AG20443 (cell line): ENCODE measurements around the gene STAU1.
"Not testable (repeated sequence)": the region's sequence is repeated elsewhere in the genome, so short reads cannot be mapped to it uniquely, and the experiment has no call there.

ENCODE experiments used
- DNase-seq: peaks from one replicate; pipeline ENCODE4 v3.0.0; 2012; ENCODE audit warnings: low spot score, mixed read lengths

STAU1 gene

GRCh38 chr20:49165611-49166010 is 22.5 kb downstream of the STAU1 start:
- no peak for DNase-seq

GRCh38 chr20:49163696-49164095 is 24.4 kb downstream of the STAU1 start:
- no peak for DNase-seq

GRCh38 chr20:49161428-49162152 is 26.5 kb downstream of the STAU1 start:
- no peak for DNase-seq

- DNase-seq = no peak
These were observed 27.8 kb downstream of the STAU1 start for GRCh38 chr20:49160057-49160929.

GRCh38 chr20:49157146-49157545 is 31.0 kb downstream of the STAU1 start:
- DNase-seq = no peak

GRCh38 chr20:49156481-49156880 is 31.7 kb downstream of the STAU1 start:
- no peak for DNase-seq

GRCh38 chr20:49151436-49151835 is 36.7 kb downstream of the STAU1 start:
- no peak for DNase-seq

- peak; percentile 15 for DNase-seq
These were observed 38.7 kb downstream of the STAU1 start for GRCh38 chr20:49149281-49150045.

GRCh38 chr20:49148601-49149000 is 39.5 kb downstream of the STAU1 start:
- no peak for DNase-seq

- no peak for DNase-seq
These were observed 40.8 kb downstream of the STAU1 start for GRCh38 chr20:49147296-49147695.

GRCh38 chr20:49146442-49147225 is 41.5 kb downstream of the STAU1 start:
- DNase-seq = no peak

- no peak for DNase-seq
These were observed 47.3 kb downstream of the STAU1 start for GRCh38 chr20:49140834-49141233.

GRCh38 chr20:49140411-49140810 is 47.7 kb downstream of the STAU1 start:
- no peak for DNase-seq

GRCh38 chr20:49138431-49138830 is 49.7 kb downstream of the STAU1 start:
- no peak for DNase-seq

GRCh38 chr20:49136817-49137571 is 51.1 kb downstream of the STAU1 start:
- DNase-seq = no peak

- not testable (repeated sequence) for DNase-seq
These were observed 53.3 kb downstream of the STAU1 start for GRCh38 chr20:49134797-49135196.

GRCh38 chr20:49133571-49133970 is 54.6 kb downstream of the STAU1 start:
- no peak for DNase-seq

- DNase-seq = peak; percentile 75
These were observed 55.1 kb downstream of the STAU1 start for GRCh38 chr20:49132995-49133478.

- no peak for DNase-seq
These were observed 64.2 kb downstream of the STAU1 start for GRCh38 chr20:49123982-49124381.

GRCh38 chr20:49122920-49123319 is 65.2 kb downstream of the STAU1 start:
- DNase-seq = no peak

GRCh38 chr20:49119988-49120387 is 68.1 kb downstream of the STAU1 start:
- DNase-seq = no peak
